ENCODE data around the gene TM9SF1. TPM values are rescaled to one million over a fixed set of nuclear protein-coding genes. Genes with fewer than 3 reads are reported as not detected.

The TM9SF1 gene
- total and polyA plus RNA-seq, 2 of the 13 experiments (the other 11 are each of a cell fraction or from before 2014, with no cell fraction given): 83.2 to 110 TPM

DNA sequence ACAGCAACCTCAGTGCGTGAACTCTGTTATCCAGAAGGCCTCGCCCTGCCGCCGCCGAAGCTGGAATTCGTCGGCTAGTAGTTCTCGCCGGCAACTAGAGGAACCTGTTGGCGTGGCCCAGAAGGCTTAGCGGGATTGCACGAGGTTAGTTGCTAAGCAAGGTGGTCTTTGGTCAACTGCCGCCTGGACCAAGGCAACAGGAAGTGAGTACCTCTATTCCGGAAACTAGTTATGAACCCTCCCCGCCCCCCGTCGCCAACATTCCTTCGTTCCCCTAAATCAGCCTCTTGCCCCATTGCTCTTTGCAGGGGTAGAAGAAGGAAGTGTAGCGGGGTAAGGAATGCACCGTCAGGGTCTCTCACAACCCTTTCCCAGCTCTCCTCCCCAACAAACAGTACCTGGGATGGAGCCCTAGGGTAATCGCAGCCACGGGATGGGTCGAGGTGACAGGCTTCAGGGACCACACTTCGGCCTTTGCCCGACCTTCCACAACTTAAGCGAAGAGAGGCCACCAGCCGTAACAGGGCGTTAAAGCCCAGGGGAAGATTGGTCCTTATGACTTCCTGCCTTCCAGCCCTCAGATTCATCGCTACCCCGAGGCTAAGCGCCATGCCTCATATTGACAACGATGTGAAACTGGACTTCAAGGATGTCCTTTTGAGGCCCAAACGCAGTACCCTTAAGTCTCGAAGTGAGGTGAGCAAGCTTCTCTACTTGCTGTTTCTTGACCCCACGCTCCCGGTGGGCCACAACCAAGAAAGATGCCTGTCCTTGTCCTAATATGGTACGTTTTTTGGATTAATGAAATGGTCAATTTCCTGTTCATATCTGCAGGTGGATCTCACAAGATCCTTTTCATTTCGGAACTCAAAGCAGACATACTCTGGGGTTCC is 37.6 kb upstream of the TM9SF1 start, which contains the start of gene GMPR2 (continued):
- TF ChIP-seq, protein P1, sequence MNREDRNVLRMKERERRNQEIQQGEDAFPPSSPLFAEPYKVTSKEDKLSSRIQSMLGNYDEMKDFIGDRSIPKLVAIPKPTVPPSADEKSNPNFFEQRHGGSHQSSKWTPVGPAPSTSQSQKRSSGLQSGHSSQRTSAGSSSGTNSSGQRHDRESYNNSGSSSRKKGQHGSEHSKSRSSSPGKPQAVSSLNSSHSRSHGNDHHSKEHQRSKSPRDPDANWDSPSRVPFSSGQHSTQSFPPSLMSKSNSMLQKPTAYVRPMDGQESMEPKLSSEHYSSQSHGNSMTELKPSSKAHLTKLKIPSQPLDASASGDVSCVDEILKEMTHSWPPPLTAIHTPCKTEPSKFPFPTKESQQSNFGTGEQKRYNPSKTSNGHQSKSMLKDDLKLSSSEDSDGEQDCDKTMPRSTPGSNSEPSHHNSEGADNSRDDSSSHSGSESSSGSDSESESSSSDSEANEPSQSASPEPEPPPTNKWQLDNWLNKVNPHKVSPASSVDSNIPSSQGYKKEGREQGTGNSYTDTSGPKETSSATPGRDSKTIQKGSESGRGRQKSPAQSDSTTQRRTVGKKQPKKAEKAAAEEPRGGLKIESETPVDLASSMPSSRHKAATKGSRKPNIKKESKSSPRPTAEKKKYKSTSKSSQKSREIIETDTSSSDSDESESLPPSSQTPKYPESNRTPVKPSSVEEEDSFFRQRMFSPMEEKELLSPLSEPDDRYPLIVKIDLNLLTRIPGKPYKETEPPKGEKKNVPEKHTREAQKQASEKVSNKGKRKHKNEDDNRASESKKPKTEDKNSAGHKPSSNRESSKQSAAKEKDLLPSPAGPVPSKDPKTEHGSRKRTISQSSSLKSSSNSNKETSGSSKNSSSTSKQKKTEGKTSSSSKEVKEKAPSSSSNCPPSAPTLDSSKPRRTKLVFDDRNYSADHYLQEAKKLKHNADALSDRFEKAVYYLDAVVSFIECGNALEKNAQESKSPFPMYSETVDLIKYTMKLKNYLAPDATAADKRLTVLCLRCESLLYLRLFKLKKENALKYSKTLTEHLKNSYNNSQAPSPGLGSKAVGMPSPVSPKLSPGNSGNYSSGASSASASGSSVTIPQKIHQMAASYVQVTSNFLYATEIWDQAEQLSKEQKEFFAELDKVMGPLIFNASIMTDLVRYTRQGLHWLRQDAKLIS (CRISPR knock-in tag; IDR thresholded peaks at IDR 0.05): peak; percentile 70; the same call in 1 of the 2 replicates
- TF ChIP-seq, protein P2, sequence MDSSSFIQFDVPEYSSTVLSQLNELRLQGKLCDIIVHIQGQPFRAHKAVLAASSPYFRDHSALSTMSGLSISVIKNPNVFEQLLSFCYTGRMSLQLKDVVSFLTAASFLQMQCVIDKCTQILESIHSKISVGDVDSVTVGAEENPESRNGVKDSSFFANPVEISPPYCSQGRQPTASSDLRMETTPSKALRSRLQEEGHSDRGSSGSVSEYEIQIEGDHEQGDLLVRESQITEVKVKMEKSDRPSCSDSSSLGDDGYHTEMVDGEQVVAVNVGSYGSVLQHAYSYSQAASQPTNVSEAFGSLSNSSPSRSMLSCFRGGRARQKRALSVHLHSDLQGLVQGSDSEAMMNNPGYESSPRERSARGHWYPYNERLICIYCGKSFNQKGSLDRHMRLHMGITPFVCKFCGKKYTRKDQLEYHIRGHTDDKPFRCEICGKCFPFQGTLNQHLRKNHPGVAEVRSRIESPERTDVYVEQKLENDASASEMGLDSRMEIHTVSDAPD (CRISPR knock-in tag; IDR thresholded peaks at IDR 0.05): 0 out of 2 replicates have a peak, but pooled peaks have one; percentile 37
- TF ChIP-seq, protein P3, sequence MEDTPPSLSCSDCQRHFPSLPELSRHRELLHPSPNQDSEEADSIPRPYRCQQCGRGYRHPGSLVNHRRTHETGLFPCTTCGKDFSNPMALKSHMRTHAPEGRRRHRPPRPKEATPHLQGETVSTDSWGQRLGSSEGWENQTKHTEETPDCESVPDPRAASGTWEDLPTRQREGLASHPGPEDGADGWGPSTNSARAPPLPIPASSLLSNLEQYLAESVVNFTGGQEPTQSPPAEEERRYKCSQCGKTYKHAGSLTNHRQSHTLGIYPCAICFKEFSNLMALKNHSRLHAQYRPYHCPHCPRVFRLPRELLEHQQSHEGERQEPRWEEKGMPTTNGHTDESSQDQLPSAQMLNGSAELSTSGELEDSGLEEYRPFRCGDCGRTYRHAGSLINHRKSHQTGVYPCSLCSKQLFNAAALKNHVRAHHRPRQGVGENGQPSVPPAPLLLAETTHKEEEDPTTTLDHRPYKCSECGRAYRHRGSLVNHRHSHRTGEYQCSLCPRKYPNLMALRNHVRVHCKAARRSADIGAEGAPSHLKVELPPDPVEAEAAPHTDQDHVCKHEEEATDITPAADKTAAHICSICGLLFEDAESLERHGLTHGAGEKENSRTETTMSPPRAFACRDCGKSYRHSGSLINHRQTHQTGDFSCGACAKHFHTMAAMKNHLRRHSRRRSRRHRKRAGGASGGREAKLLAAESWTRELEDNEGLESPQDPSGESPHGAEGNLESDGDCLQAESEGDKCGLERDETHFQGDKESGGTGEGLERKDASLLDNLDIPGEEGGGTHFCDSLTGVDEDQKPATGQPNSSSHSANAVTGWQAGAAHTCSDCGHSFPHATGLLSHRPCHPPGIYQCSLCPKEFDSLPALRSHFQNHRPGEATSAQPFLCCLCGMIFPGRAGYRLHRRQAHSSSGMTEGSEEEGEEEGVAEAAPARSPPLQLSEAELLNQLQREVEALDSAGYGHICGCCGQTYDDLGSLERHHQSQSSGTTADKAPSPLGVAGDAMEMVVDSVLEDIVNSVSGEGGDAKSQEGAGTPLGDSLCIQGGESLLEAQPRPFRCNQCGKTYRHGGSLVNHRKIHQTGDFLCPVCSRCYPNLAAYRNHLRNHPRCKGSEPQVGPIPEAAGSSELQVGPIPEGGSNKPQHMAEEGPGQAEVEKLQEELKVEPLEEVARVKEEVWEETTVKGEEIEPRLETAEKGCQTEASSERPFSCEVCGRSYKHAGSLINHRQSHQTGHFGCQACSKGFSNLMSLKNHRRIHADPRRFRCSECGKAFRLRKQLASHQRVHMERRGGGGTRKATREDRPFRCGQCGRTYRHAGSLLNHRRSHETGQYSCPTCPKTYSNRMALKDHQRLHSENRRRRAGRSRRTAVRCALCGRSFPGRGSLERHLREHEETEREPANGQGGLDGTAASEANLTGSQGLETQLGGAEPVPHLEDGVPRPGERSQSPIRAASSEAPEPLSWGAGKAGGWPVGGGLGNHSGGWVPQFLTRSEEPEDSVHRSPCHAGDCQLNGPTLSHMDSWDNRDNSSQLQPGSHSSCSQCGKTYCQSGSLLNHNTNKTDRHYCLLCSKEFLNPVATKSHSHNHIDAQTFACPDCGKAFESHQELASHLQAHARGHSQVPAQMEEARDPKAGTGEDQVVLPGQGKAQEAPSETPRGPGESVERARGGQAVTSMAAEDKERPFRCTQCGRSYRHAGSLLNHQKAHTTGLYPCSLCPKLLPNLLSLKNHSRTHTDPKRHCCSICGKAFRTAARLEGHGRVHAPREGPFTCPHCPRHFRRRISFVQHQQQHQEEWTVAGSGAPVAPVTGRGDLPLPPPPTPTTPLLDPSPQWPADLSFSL (CRISPR knock-in tag; IDR thresholded peaks at IDR 0.05): no peak
- TF ChIP-seq SNAPC4 (CRISPR knock-in tag; IDR thresholded peaks at IDR 0.05) (no peak; the same call in none of the 2 replicates), SRSF9 (IDR thresholded peaks at IDR 0.05; ENCODE audit: borderline replicate concordance, insufficient read depth, low read depth, low read length, poor library complexity, severe bottlenecking) (no peak), ZSCAN30 (CRISPR knock-in tag; IDR thresholded peaks at IDR 0.05) (no peak), ZNF382 (CRISPR knock-in tag; IDR thresholded peaks at IDR 0.05; ENCODE audit: borderline replicate concordance) (no peak), THAP11 (CRISPR knock-in tag; IDR thresholded peaks at IDR 0.05) (peak; percentile 95), EEA1 (CRISPR knock-in tag; IDR thresholded peaks at IDR 0.05; ENCODE audit: borderline replicate concordance) (peak; percentile 33; the same call in 1 of the 2 replicates)
